IMR-90 (cell line): ENCODE measurements around the gene PTPRG. TPM values are rescaled to one million over a fixed set of nuclear protein-coding genes. Genes with fewer than 3 reads are reported as not detected.

Experiments
- ATAC-seq: fragments of 200-7000 bp; cut with Tn5 transposase; 2 replicates; pipeline ENCODE4 v1.9.1; 2020; ENCODE audit warnings: low read depth, mild to moderate bottlenecking, moderate library complexity
- BruUV-seq: library from RNA; stranded (reverse); fragments of 400-500 nt; replicated peaks from 2 replicates; lab custom pipeline; 2021; lab: Mats Ljungman, UMichigan
- CTCF ChIA-PET: fragments of 300-600 bp; formaldehyde crosslinking; extraction: SDS; loops from one replicate; lab custom pipeline; 2021; ENCODE audit warnings: antibody characterized with exemption; lab: Yijun Ruan, JAX
- POLR2A ChIA-PET: fragments of 300-600 bp; sonication (Branson Sonifier 250); formaldehyde crosslinking; loops from one replicate; lab custom pipeline; 2022; ENCODE audit warnings: antibody characterized with exemption; ENCODE audit not compliant: unreplicated experiment; lab: Charles Lee
- DNase-seq: peaks from one replicate; pipeline ENCODE4 v3.0.0; 2013
- H2AFZ ChIP-seq: replicated peaks from 2 replicates; pipeline ENCODE3; 2013; ENCODE audit warnings: low read length, mild to moderate bottlenecking; ENCODE audit not compliant: poor library complexity
- H2AK5ac ChIP-seq: 2 replicates; pipeline ENCODE4 v1.6.1; 2013; ENCODE audit warnings: low read depth, low read length, inconsistent platforms
- H2AK9ac ChIP-seq: replicated peaks from 2 replicates; pipeline ENCODE3; 2013; ENCODE audit warnings: mild to moderate bottlenecking, low read depth, low read length, moderate library complexity; ENCODE audit not compliant: poor library complexity
- H2BK120ac ChIP-seq: 2 replicates; pipeline ENCODE4 v1.6.1; 2013; ENCODE audit warnings: low read depth, low read length, inconsistent platforms
- H2BK15ac ChIP-seq: 3 replicates; pipeline ENCODE4 v1.6.1; 2013; ENCODE audit warnings: low read depth, low read length, inconsistent platforms
- H2BK20ac ChIP-seq: 2 replicates; pipeline ENCODE4 v1.6.1; 2013; ENCODE audit warnings: low read depth, mild to moderate bottlenecking, inconsistent platforms, low read length, moderate library complexity
- H2BK5ac ChIP-seq: 2 replicates; pipeline ENCODE4 v1.6.1; 2013; ENCODE audit warnings: mild to moderate bottlenecking, low read depth, low read length, inconsistent platforms; ENCODE audit not compliant: poor library complexity, severe bottlenecking
- H3K14ac ChIP-seq: replicated peaks from 2 replicates; pipeline ENCODE4 v1.6.1; 2013; ENCODE audit warnings: low read depth, low read length, inconsistent platforms
- H3K18ac ChIP-seq: 2 replicates; pipeline ENCODE4 v1.6.1; 2013; ENCODE audit warnings: low read depth, low read length, control low read depth
- H3K23ac ChIP-seq: 2 replicates; pipeline ENCODE4 v1.6.1; 2013; ENCODE audit warnings: low read depth, low read length, inconsistent platforms
- H3K27ac ChIP-seq: 2 replicates; pipeline ENCODE4 v1.5.1; 2013; ENCODE audit warnings: mild to moderate bottlenecking, control low read depth, low read length; ENCODE audit not compliant: insufficient read depth
- H3K27me3 ChIP-seq: 2 replicates; pipeline ENCODE4 v1.6.1; 2013; ENCODE audit warnings: low read length; ENCODE audit not compliant: control insufficient read depth, insufficient read depth
- H3K36me3 ChIP-seq: 2 replicates; pipeline ENCODE4 v1.6.1; 2013; ENCODE audit warnings: low read length, mixed read lengths; ENCODE audit not compliant: control insufficient read depth, insufficient read depth
- H3K4ac ChIP-seq: 2 replicates; pipeline ENCODE4 v1.6.1; 2013; ENCODE audit warnings: low read depth, low read length, inconsistent platforms
- H3K4me1 ChIP-seq: 2 replicates; pipeline ENCODE4 v1.6.1; 2013; ENCODE audit warnings: low read length, mixed read lengths; ENCODE audit not compliant: control insufficient read depth, insufficient read depth
- H3K4me2 ChIP-seq: 2 replicates; pipeline ENCODE4 v1.6.1; 2013; ENCODE audit warnings: low read depth, mild to moderate bottlenecking, control low read depth, low read length, moderate library complexity
- H3K4me3 ChIP-seq: 2 replicates; pipeline ENCODE4 v1.5.1; 2013; ENCODE audit warnings: low read depth, mild to moderate bottlenecking, control low read depth, low read length, moderate library complexity; ENCODE audit not compliant: insufficient read depth
- H3K56ac ChIP-seq: 2 replicates; pipeline ENCODE4 v1.6.1; 2013; ENCODE audit warnings: low read length, inconsistent platforms; ENCODE audit not compliant: insufficient read depth; ENCODE audit errors: extremely low read depth
- H3K79me1 ChIP-seq, 2 experiments: 2 replicates each; pipeline ENCODE4 v1.6.1; 2013; ENCODE audit warnings: low read length in 2 of 2, inconsistent platforms in 1 of 2, low read depth in 1 of 2
- H3K9ac ChIP-seq: 2 replicates; pipeline ENCODE4 v1.6.1; 2013; ENCODE audit warnings: low read depth, low read length, control low read depth
- H3K9me1 ChIP-seq: 2 replicates; pipeline ENCODE4 v1.6.1; 2013; ENCODE audit warnings: low read length, inconsistent platforms; ENCODE audit not compliant: insufficient read depth
- H3K9me3 ChIP-seq: 2 replicates; pipeline ENCODE4 v1.6.1; 2013; ENCODE audit warnings: low read length; ENCODE audit not compliant: control insufficient read depth, insufficient read depth
- H4K20me1 ChIP-seq: 2 replicates; pipeline ENCODE4 v1.6.1; 2013; ENCODE audit warnings: low read length, inconsistent platforms; ENCODE audit not compliant: insufficient read depth
- H4K5ac ChIP-seq: 2 replicates; pipeline ENCODE4 v1.6.1; 2013; ENCODE audit warnings: mild to moderate bottlenecking, low read depth, low read length, control low read depth
- H4K8ac ChIP-seq, 2 experiments: 2 replicates each; pipeline ENCODE4 v1.6.1; 2013; ENCODE audit warnings: low read depth in 2 of 2, low read length in 2 of 2, control low read depth in 1 of 2, inconsistent platforms in 1 of 2
- H4K91ac ChIP-seq: 2 replicates; pipeline ENCODE4 v1.6.1; 2013; ENCODE audit warnings: low read depth, low read length, inconsistent platforms; ENCODE audit not compliant: insufficient read depth
- BHLHE40 ChIP-seq: fragments of 150-350 bp; IDR thresholded peaks from 2 replicates; pipeline ENCODE4 v1.6.1; 2016; ENCODE audit warnings: mild to moderate bottlenecking, low read depth, low read length
- CEBPB ChIP-seq: IDR thresholded peaks from 2 replicates; pipeline ENCODE4 v1.6.1; 2012; ENCODE audit warnings: low read depth, low read length, improper control_type of control experiment
- CHD1 ChIP-seq: IDR thresholded peaks from 2 replicates; pipeline ENCODE4 v1.6.1; 2012; ENCODE audit warnings: low read depth, low read length, improper control_type of control experiment
- FOS ChIP-seq: fragments of 150-350 bp; IDR thresholded peaks from 2 replicates; pipeline ENCODE4 v1.6.1; 2016; ENCODE audit warnings: low read depth, low read length
- MAFK ChIP-seq: IDR thresholded peaks from 2 replicates; pipeline ENCODE4 v1.6.1; 2012; ENCODE audit warnings: low read depth, low read length, improper control_type of control experiment
- MAZ ChIP-seq: IDR thresholded peaks from 2 replicates; pipeline ENCODE4 v1.6.1; 2012; ENCODE audit warnings: low read depth, mild to moderate bottlenecking, low read length, improper control_type of control experiment, moderate library complexity, borderline replicate concordance
- MXI1 ChIP-seq: IDR thresholded peaks from 2 replicates; pipeline ENCODE4 v1.6.1; 2012; ENCODE audit warnings: low read depth, mild to moderate bottlenecking, low read length, moderate library complexity, borderline replicate concordance
- NFE2L2 ChIP-seq: fragments of 150-350 bp; IDR thresholded peaks from 2 replicates; pipeline ENCODE4 v1.6.1; 2016; ENCODE audit warnings: low read depth, mild to moderate bottlenecking, low read length
- POLR2A ChIP-seq: IDR thresholded peaks from 2 replicates; pipeline ENCODE4 v1.6.1; 2012; ENCODE audit warnings: mild to moderate bottlenecking, low read depth, low read length
- RAD21 ChIP-seq: IDR thresholded peaks from 2 replicates; pipeline ENCODE4 v1.6.1; 2012; ENCODE audit warnings: low read length, improper control_type of control experiment
- RCOR1 ChIP-seq: IDR thresholded peaks from 2 replicates; pipeline ENCODE4 v1.6.1; 2012; ENCODE audit warnings: mild to moderate bottlenecking, low read length, improper control_type of control experiment; ENCODE audit not compliant: insufficient replicate concordance
- RFX5 ChIP-seq: IDR thresholded peaks from 2 replicates; pipeline ENCODE4 v1.8.0; 2012; ENCODE audit warnings: low read depth, mild to moderate bottlenecking, low read length, moderate library complexity
- SMC3 ChIP-seq: fragments of 150-350 bp; IDR thresholded peaks from 2 replicates; pipeline ENCODE4 v1.6.1; 2016; ENCODE audit warnings: low read depth, mild to moderate bottlenecking, antibody characterized with exemption, low read length, moderate library complexity
- WGBS, 2 experiments: methylation state at CpG; one replicate each; pipeline versions ENCODE4 v1.1.5 to v1.1.7; 2013; ENCODE audit warnings: missing lambda C conversion rate in 2 of 2; ENCODE audit not compliant: insufficient read length in 1 of 2; ENCODE audit errors: extremely low coverage in 2 of 2; 5-methylcytosine and 5-hydroxymethylcytosine counted together
- dilution Hi-C: fragments of 300-500 bp; cut with HindIII; formaldehyde crosslinking; loops from one replicate; pipeline ENCODE4 v1.14.3; 2018; ENCODE audit warnings: low sequenced_read_pairs; ENCODE audit not compliant: unreplicated experiment
- in situ Hi-C: fragments of 300-500 bp; cut with MboI; formaldehyde crosslinking; loops from 3 replicates; pipeline ENCODE4 v1.14.3; 2019; ENCODE audit warnings: low sequenced_read_pairs, inconsistent platforms, mixed read lengths
- intact Hi-C: fragments of 100-400 bp; cut with micrococcal nuclease; formaldehyde crosslinking; loops from 2 replicates; pipeline ENCODE4 v1.10.0; 2022
- polyA plus RNA-seq, 3 experiments: library from polyadenylated mRNA; depleted of rRNA; stranded (reverse); fragments of >200 nt; gene quantifications; 2 replicates each; pipeline ENCODE4 v1.2.3, GENCODE V29; 2012; ENCODE audit warnings: low replicate concordance in 1 of 3
- total RNA-seq: library from RNA; depleted of rRNA; stranded (reverse); fragments of >200 nt; gene quantifications from 2 replicates; pipeline ENCODE4 v1.2.3, GENCODE V29; 2012
- TF ChIP-seq, protein P1 (sequence below): conservative IDR thresholded peaks from 2 replicates; pipeline ENCODE4 v1.5.1; 2012; ENCODE audit warnings: mild to moderate bottlenecking, low read depth, low read length, improper control_type of control experiment
- TF ChIP-seq, protein P2 (sequence below): fragments of 150-350 bp; IDR thresholded peaks from 2 replicates; pipeline ENCODE4 v1.6.1; 2017; ENCODE audit warnings: mild to moderate bottlenecking, antibody characterized with exemption, low read length, low read depth
- TF ChIP-seq, protein P3 (sequence below): fragments of 150-350 bp; IDR thresholded peaks from 2 replicates; pipeline ENCODE4 v1.6.1; 2016; ENCODE audit warnings: low read depth, mild to moderate bottlenecking, low read length, moderate library complexity, borderline replicate concordance

The PTPRG gene
- total and polyA plus RNA-seq, 2 of the 4 experiments (the other 2 are of a cell fraction) = 7.7 to 31.0 TPM

DNA sequence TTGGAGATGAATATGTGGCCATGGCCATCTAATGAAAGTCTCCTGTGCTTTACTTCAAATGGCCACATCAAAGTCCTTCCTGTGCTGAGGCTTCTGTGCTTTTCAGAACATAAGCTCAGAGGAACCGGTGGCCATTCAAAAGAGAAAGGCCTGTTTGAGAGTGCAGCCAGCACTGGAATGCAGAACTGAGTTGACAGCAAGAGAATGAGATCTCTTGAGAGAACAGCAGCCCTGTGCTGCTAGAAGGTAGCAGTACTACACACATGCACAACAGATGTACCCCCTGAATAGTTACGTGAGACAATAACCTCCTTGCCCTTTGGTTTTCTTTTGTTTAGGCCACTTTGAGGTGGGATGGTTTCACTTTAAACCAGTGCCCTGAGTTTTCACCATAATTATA lies 292.5 kb downstream of the PTPRG start:
- no peak overlapping the region for H4K91ac ChIP-seq
- no TSS peak for BruUV-seq
- H3K4me3 ChIP-seq = no peak overlapping the region
- no peaks in the 10 kb centered on the region for H3K36me3 ChIP-seq
- no peak overlapping the region for H2BK20ac ChIP-seq
- no peak overlapping the region for H2AK9ac ChIP-seq
- H2BK15ac ChIP-seq = no peak overlapping the region
- CTCF ChIA-PET = interaction anchor here (1.3 kb wide), 1 partner anchor 210 kb away, joined by 3 read pairs; no protein-coding TSS in a partner anchor
- H3K9me1 ChIP-seq = no peaks in the 10 kb centered on the region; the same call in 1 of the 2 replicates
- no peak for DNase-seq
- H3K27me3 ChIP-seq = no peaks in the 10 kb centered on the region
- peaks cover 24 to 41% of the 10 kb centered on the region in 2 experiments for H3K79me1 ChIP-seq
- dilution Hi-C loops = no loop called here
- H3K4ac ChIP-seq = no peak overlapping the region
- H2BK5ac ChIP-seq = no peak overlapping the region
- no peak overlapping the region for H2BK120ac ChIP-seq
- no peak overlapping the region for H2AFZ ChIP-seq
- no peak overlapping the region for H3K56ac ChIP-seq
- H3K18ac ChIP-seq = no peak overlapping the region
- peaks cover 10% of the 10 kb centered on the region for H3K4me1 ChIP-seq
- ATAC-seq = peak; percentile 54; the same call in 1 of the 2 replicates
- POLR2A ChIA-PET = no interaction called here
- H4K5ac ChIP-seq = no peak overlapping the region
- no peak overlapping the region for H3K27ac ChIP-seq
- H3K23ac ChIP-seq = no peak overlapping the region
- H4K8ac ChIP-seq = no peak overlapping the region
- TF ChIP-seq NFE2L2 (no peak), RFX5 (no peak), BHLHE40 (no peak), MAZ (no peak), MXI1 (no peak), RAD21 (no peak), MAFK (no peak), RCOR1 (no peak), CHD1 (no peak), CEBPB (no peak), POLR2A (no peak), FOS (no peak), SMC3 (no peak)
- TF ChIP-seq, protein P1, sequence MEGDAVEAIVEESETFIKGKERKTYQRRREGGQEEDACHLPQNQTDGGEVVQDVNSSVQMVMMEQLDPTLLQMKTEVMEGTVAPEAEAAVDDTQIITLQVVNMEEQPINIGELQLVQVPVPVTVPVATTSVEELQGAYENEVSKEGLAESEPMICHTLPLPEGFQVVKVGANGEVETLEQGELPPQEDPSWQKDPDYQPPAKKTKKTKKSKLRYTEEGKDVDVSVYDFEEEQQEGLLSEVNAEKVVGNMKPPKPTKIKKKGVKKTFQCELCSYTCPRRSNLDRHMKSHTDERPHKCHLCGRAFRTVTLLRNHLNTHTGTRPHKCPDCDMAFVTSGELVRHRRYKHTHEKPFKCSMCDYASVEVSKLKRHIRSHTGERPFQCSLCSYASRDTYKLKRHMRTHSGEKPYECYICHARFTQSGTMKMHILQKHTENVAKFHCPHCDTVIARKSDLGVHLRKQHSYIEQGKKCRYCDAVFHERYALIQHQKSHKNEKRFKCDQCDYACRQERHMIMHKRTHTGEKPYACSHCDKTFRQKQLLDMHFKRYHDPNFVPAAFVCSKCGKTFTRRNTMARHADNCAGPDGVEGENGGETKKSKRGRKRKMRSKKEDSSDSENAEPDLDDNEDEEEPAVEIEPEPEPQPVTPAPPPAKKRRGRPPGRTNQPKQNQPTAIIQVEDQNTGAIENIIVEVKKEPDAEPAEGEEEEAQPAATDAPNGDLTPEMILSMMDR = no peak
- TF ChIP-seq, protein P2, sequence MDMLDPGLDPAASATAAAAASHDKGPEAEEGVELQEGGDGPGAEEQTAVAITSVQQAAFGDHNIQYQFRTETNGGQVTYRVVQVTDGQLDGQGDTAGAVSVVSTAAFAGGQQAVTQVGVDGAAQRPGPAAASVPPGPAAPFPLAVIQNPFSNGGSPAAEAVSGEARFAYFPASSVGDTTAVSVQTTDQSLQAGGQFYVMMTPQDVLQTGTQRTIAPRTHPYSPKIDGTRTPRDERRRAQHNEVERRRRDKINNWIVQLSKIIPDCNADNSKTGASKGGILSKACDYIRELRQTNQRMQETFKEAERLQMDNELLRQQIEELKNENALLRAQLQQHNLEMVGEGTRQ = no peak
- TF ChIP-seq, protein P3, sequence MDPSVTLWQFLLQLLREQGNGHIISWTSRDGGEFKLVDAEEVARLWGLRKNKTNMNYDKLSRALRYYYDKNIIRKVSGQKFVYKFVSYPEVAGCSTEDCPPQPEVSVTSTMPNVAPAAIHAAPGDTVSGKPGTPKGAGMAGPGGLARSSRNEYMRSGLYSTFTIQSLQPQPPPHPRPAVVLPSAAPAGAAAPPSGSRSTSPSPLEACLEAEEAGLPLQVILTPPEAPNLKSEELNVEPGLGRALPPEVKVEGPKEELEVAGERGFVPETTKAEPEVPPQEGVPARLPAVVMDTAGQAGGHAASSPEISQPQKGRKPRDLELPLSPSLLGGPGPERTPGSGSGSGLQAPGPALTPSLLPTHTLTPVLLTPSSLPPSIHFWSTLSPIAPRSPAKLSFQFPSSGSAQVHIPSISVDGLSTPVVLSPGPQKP = no peak
- no peak overlapping the region for H2AK5ac ChIP-seq
- WGBS, 2 experiments = 100% methylated on average over 1 of the region's 2 CpGs; no CpG with 5 or more reads in 1 of the 2 experiments
- H3K9ac ChIP-seq = no peak overlapping the region
- peaks cover 11% of the 10 kb centered on the region; the same call in 1 of the 2 replicates for H4K20me1 ChIP-seq
- in situ Hi-C loops = no loop called here
- intact Hi-C loops = no loop called here
- H3K4me2 ChIP-seq = peak overlapping the region; percentile 27; the same call in 1 of the 2 replicates
- H3K14ac ChIP-seq = no peak overlapping the region
- no peaks in the 10 kb centered on the region for H3K9me3 ChIP-seq
